Fibroblast of lung (primary cell): Measurements from ENCODE around the gene WT1.

Source experiments
- EZH2 ChIP-seq: IDR thresholded peaks from 2 replicates; pipeline ENCODE4 v1.5.1; 2012; ENCODE audit warnings: low read length, control low read depth, mild to moderate bottlenecking; ENCODE audit errors: missing control alignments
- TF ChIP-seq, protein P1 (sequence below), 2 donors: IDR thresholded peaks in 1 of 2; conservative IDR thresholded peaks in 1 of 2; 1 replicate in 1 of 2; 2 replicates in 1 of 2; pipeline ENCODE4 v1.5.1; 2011 to 2012; ENCODE audit warnings: low read length in 2 of 2, control low read depth in 1 of 2, inconsistent platforms in 1 of 2, low read depth in 1 of 2, mild to moderate bottlenecking in 1 of 2

DNA sequence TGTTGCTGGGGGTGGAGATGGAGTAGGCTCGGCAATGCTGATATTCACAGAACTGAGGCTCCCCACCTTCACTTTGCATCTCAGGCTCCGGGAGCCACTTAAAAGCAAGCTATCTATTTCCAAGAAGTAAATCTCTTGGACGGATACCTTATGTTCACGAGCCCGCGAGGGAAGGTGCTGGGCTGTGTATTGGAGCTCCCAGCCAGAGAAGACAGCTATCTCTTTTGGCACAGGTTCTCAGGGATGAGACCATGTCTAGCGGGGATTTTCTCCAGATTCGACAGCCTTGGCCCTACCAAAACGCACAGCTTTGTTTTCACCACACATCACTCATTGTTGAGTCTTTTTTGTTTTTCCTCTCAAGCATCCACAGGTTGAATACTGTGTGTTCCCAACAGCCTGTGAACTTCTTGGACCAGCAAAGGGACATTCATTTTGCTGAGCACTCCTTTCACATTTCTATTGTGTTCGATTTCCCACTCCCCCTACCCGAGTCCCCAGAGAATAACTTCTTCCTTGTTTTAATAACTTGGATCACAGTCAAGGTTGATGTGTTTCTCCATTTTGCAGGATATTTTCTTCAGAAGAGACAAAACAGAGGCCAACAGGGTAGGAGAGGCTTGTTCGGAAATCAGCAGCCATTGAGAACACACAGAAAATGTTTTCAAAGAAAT is 23.3 kb downstream of the WT1 start:
- TF ChIP-seq, protein P1, sequence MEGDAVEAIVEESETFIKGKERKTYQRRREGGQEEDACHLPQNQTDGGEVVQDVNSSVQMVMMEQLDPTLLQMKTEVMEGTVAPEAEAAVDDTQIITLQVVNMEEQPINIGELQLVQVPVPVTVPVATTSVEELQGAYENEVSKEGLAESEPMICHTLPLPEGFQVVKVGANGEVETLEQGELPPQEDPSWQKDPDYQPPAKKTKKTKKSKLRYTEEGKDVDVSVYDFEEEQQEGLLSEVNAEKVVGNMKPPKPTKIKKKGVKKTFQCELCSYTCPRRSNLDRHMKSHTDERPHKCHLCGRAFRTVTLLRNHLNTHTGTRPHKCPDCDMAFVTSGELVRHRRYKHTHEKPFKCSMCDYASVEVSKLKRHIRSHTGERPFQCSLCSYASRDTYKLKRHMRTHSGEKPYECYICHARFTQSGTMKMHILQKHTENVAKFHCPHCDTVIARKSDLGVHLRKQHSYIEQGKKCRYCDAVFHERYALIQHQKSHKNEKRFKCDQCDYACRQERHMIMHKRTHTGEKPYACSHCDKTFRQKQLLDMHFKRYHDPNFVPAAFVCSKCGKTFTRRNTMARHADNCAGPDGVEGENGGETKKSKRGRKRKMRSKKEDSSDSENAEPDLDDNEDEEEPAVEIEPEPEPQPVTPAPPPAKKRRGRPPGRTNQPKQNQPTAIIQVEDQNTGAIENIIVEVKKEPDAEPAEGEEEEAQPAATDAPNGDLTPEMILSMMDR (conservative IDR thresholded peaks at IDR 0.05 in 1 of 2, IDR thresholded peaks at IDR 0.05 in 1 of 2; ENCODE audit: low read depth in 1 of 2, low read length in 2 of 2), result no peak
- no peak for TF ChIP-seq EZH2
